ENCODE measurements around the gene AVL9. TPM values are rescaled to one million over a fixed set of nuclear protein-coding genes. Genes with fewer than 3 reads are reported as not detected.

AVL9 gene
- total and polyA plus RNA-seq, 9 of the 15 experiments (the other 6 are each of a cell fraction or from before 2014, with no cell fraction given), result 6.4 to 66.2 (median 30.1) TPM

DNA sequence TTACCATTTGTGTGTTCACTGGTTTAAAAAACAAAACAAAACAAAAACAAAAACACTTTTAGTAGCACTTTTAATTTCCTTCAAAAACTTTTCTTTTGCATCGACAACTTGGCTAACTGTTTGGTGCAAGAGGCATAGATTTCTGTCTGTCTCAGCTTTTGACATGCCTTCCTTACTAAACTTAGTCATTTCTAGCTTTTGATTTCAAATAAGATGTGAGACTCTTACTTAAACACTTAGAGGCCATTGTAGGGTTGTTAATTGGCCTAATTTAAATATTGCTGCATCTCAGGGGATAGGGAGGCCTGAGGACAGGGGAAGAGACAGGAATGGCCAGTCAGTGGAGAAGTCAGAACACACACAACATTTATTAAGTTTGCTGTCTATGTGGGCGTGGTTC, 66.3 kb downstream of the AVL9 start:
- in situ Hi-C loops (cut with MboI), result no loop called here
- CTCF ChIA-PET (ENCODE audit: low intra/inter-chr PET ratio), result no interaction called here

More for the DNA sequence above, 66.3 kb downstream of the AVL9 start:
- FAIRE-seq, result no peak
- intact Hi-C loops (cut with micrococcal nuclease), result no loop called here
- Histone ChIP-seq H3K9me1 (ENCODE audit: control insufficient read depth, insufficient read depth, low read length) (no peaks in the 10 kb centered on the region), H3K4me1 (replicated peaks in 1 of 2; ENCODE audit: control insufficient read depth in 2 of 2, insufficient read depth in 2 of 2, low read length in 2 of 2) (no peaks in the 10 kb centered on the region), H3K27ac (ENCODE audit: extremely low read depth, low read depth, low read length) (no peak overlapping the region), H3K9ac (ENCODE audit: insufficient read depth in 1 of 2, low read depth in 2 of 2, low read length in 2 of 2) (no peak overlapping the region), H3K27me3 (ENCODE audit: control insufficient read depth in 2 of 2, insufficient read depth in 2 of 2, low read length in 2 of 2) (no peaks in the 10 kb centered on the region), H2AFZ (ENCODE audit: low read depth, low read length) (no peak overlapping the region), H3K9me3 (replicated peaks; ENCODE audit: control insufficient read depth, insufficient read depth, low read depth, low read length) (no peaks in the 10 kb centered on the region), H3K4me3 (no peak overlapping the region), H3K36me3 (ENCODE audit: control insufficient read depth, insufficient read depth, low read length) (peaks cover 59% of the 10 kb centered on the region), H4K20me1 (replicated peaks; ENCODE audit: control insufficient read depth, insufficient read depth, low read length) (no peaks in the 10 kb centered on the region), H3K79me2 (ENCODE audit: control insufficient read depth, insufficient read depth, low read length) (peaks cover 4% of the 10 kb centered on the region; the same call in 2 of the 3 replicates), H3K4me2 (ENCODE audit: insufficient read depth, low read length) (no peak overlapping the region)
- WGBS (ENCODE audit: insufficient coverage, low coverage, missing lambda C conversion rate), result 91% methylated on average over 2 of the region's 2 CpGs
- no peak for ATAC-seq
- no peak for DNase-seq (ENCODE audit: extremely low read depth in 1 of 4, low spot score in 3 of 4)
- TF ChIP-seq, protein P1, sequence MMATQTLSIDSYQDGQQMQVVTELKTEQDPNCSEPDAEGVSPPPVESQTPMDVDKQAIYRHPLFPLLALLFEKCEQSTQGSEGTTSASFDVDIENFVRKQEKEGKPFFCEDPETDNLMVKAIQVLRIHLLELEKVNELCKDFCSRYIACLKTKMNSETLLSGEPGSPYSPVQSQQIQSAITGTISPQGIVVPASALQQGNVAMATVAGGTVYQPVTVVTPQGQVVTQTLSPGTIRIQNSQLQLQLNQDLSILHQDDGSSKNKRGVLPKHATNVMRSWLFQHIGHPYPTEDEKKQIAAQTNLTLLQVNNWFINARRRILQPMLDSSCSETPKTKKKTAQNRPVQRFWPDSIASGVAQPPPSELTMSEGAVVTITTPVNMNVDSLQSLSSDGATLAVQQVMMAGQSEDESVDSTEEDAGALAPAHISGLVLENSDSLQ (IDR thresholded peaks at IDR 0.05), result no peak
- TF ChIP-seq RNF2 (IDR thresholded peaks at IDR 0.05) (no peak), FOXJ3 (CRISPR knock-in tag; IDR thresholded peaks at IDR 0.05) (no peak), GABPB1 (CRISPR knock-in tag; IDR thresholded peaks at IDR 0.05) (no peak)
- TF ChIP-seq, protein P2, sequence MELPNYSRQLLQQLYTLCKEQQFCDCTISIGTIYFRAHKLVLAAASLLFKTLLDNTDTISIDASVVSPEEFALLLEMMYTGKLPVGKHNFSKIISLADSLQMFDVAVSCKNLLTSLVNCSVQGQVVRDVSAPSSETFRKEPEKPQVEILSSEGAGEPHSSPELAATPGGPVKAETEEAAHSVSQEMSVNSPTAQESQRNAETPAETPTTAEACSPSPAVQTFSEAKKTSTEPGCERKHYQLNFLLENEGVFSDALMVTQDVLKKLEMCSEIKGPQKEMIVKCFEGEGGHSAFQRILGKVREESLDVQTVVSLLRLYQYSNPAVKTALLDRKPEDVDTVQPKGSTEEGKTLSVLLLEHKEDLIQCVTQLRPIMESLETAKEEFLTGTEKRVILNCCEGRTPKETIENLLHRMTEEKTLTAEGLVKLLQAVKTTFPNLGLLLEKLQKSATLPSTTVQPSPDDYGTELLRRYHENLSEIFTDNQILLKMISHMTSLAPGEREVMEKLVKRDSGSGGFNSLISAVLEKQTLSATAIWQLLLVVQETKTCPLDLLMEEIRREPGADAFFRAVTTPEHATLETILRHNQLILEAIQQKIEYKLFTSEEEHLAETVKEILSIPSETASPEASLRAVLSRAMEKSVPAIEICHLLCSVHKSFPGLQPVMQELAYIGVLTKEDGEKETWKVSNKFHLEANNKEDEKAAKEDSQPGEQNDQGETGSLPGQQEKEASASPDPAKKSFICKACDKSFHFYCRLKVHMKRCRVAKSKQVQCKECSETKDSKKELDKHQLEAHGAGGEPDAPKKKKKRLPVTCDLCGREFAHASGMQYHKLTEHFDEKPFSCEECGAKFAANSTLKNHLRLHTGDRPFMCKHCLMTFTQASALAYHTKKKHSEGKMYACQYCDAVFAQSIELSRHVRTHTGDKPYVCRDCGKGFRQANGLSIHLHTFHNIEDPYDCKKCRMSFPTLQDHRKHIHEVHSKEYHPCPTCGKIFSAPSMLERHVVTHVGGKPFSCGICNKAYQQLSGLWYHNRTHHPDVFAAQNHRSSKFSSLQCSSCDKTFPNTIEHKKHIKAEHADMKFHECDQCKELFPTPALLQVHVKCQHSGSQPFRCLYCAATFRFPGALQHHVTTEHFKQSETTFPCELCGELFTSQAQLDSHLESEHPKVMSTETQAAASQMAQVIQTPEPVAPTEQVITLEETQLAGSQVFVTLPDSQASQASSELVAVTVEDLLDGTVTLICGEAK (IDR thresholded peaks at IDR 0.05), result no peak
- TF ChIP-seq, protein P2 (CRISPR knock-in tag; IDR thresholded peaks at IDR 0.05), result no peak
- TF ChIP-seq, protein P3, sequence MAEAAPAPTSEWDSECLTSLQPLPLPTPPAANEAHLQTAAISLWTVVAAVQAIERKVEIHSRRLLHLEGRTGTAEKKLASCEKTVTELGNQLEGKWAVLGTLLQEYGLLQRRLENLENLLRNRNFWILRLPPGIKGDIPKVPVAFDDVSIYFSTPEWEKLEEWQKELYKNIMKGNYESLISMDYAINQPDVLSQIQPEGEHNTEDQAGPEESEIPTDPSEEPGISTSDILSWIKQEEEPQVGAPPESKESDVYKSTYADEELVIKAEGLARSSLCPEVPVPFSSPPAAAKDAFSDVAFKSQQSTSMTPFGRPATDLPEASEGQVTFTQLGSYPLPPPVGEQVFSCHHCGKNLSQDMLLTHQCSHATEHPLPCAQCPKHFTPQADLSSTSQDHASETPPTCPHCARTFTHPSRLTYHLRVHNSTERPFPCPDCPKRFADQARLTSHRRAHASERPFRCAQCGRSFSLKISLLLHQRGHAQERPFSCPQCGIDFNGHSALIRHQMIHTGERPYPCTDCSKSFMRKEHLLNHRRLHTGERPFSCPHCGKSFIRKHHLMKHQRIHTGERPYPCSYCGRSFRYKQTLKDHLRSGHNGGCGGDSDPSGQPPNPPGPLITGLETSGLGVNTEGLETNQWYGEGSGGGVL (CRISPR knock-in tag; IDR thresholded peaks at IDR 0.05), result no peak
- BruUV-seq (replicated peaks), result no TSS peak
- POLR2A ChIA-PET, result no interaction called here

Measured in K562 (cell line).